WTC11 (cell line): Measurements from ENCODE around the gene NRG2. TPM values are rescaled to one million over a fixed set of nuclear protein-coding genes. Genes with fewer than 3 reads are reported as not detected.

Source experiments
- ATAC-seq: fragments of 200-7000 bp; cut with Tn5 transposase; 2 replicates; pipeline ENCODE4 v1.10.0; 2021; ENCODE audit warnings: mild to moderate bottlenecking, moderate library complexity
- CTCF ChIA-PET: fragments of 300-600 bp; sonication (Branson Sonifier 250); formaldehyde crosslinking; loops from one replicate; lab custom pipeline; 2021; ENCODE audit warnings: antibody characterized with exemption; lab: Charles Lee
- POLR2A ChIA-PET: fragments of 350-600 bp; sonication (Branson Sonifier 250); formaldehyde crosslinking; loops from one replicate; lab custom pipeline; 2021; ENCODE audit warnings: antibody characterized with exemption; lab: Charles Lee
- DNase-seq: peaks from one replicate; pipeline ENCODE4 v3.0.0; 2021; ENCODE audit warnings: low spot score
- H3K27ac Mint-ChIP-seq: 2 replicates; pipeline ENCODE4 v1.8.0; 2021; ENCODE audit warnings: mixed read lengths
- H3K27me3 Mint-ChIP-seq: 2 replicates; pipeline ENCODE4 v1.8.0; 2021; ENCODE audit warnings: low read depth, mild to moderate bottlenecking, moderate library complexity, mixed read lengths
- H3K36me3 Mint-ChIP-seq: 2 replicates; pipeline ENCODE4 v1.8.0; 2021; ENCODE audit warnings: mixed read lengths
- H3K4me1 Mint-ChIP-seq: 2 replicates; pipeline ENCODE4 v1.8.0; 2022; ENCODE audit warnings: mixed read lengths
- H3K4me3 Mint-ChIP-seq: 2 replicates; pipeline ENCODE4 v1.8.0; 2021; ENCODE audit warnings: mild to moderate bottlenecking, moderate library complexity, mixed read lengths
- H3K9me3 Mint-ChIP-seq: 2 replicates; pipeline ENCODE4 v1.8.0; 2021; ENCODE audit warnings: mixed read lengths
- ATF1 ChIP-seq: sonication (generic); formaldehyde crosslinking; IDR thresholded peaks from 2 replicates; pipeline ENCODE4 v1.8.1; 2023; ENCODE audit warnings: mild to moderate bottlenecking, moderate library complexity, missing genetic modification reagents
- ATF3 ChIP-seq: sonication (generic); formaldehyde crosslinking; conservative IDR thresholded peaks from 2 replicates; pipeline ENCODE4 v1.8.1; 2022; ENCODE audit warnings: mild to moderate bottlenecking, missing genetic modification reagents
- ATF6 ChIP-seq: sonication (generic); formaldehyde crosslinking; IDR thresholded peaks from 2 replicates; pipeline ENCODE4 v1.8.1; 2023; ENCODE audit warnings: mild to moderate bottlenecking, missing genetic modification reagents
- CREM ChIP-seq: sonication (generic); formaldehyde crosslinking; IDR thresholded peaks from 2 replicates; pipeline ENCODE4 v1.8.1; 2022; ENCODE audit warnings: mild to moderate bottlenecking, missing genetic modification reagents, moderate library complexity
- ERG ChIP-seq: fragments of 250-450 bp; sonication (Bioruptor Pico); IDR thresholded peaks from 2 replicates; pipeline ENCODE4 v1.8.0; 2021; ENCODE audit warnings: mild to moderate bottlenecking
- GTF2I ChIP-seq: fragments of 250-450 bp; sonication (Bioruptor Pico); conservative IDR thresholded peaks from 2 replicates; pipeline ENCODE4 v1.4.0; 2021; ENCODE audit warnings: mild to moderate bottlenecking
- HMGA2 ChIP-seq: fragments of 250-450 bp; sonication (Bioruptor Pico); IDR thresholded peaks from 2 replicates; pipeline ENCODE4 v1.4.0; 2021; ENCODE audit warnings: mild to moderate bottlenecking, moderate library complexity
- MXD4 ChIP-seq: fragments of 250-450 bp; sonication (Bioruptor Pico); IDR thresholded peaks from 2 replicates; pipeline ENCODE4 v1.8.0; 2021; ENCODE audit warnings: mild to moderate bottlenecking, moderate library complexity, borderline replicate concordance
- NFE2L1 ChIP-seq: sonication (generic); formaldehyde crosslinking; IDR thresholded peaks from 2 replicates; pipeline ENCODE4 v1.8.1; 2023; ENCODE audit warnings: missing genetic modification reagents
- NR2C2 ChIP-seq: sonication (generic); formaldehyde crosslinking; IDR thresholded peaks from 2 replicates; pipeline ENCODE4 v1.8.0; 2022; ENCODE audit warnings: mild to moderate bottlenecking, missing genetic modification reagents
- PRRX2 ChIP-seq: fragments of 250-450 bp; sonication (Bioruptor Pico); IDR thresholded peaks from 2 replicates; pipeline ENCODE4 v1.8.0; 2021; ENCODE audit warnings: mild to moderate bottlenecking
- SMAD4 ChIP-seq: sonication (generic); formaldehyde crosslinking; IDR thresholded peaks from 2 replicates; pipeline ENCODE4 v1.8.0; 2022; ENCODE audit warnings: mild to moderate bottlenecking, missing genetic modification reagents
- TEAD4 ChIP-seq: sonication (generic); formaldehyde crosslinking; IDR thresholded peaks from 2 replicates; pipeline ENCODE4 v1.8.0; 2022; ENCODE audit warnings: mild to moderate bottlenecking, missing genetic modification reagents
- USF2 ChIP-seq: sonication (generic); formaldehyde crosslinking; IDR thresholded peaks from 2 replicates; pipeline ENCODE4 v1.8.1; 2023; ENCODE audit warnings: mild to moderate bottlenecking, missing genetic modification reagents, moderate library complexity
- ZNF138 ChIP-seq: sonication (generic); formaldehyde crosslinking; conservative IDR thresholded peaks from 2 replicates; pipeline ENCODE4 v1.8.1; 2022; ENCODE audit warnings: mild to moderate bottlenecking, moderate library complexity, missing genetic modification reagents
- ZNF263 ChIP-seq: sonication (generic); formaldehyde crosslinking; IDR thresholded peaks from 2 replicates; pipeline ENCODE4 v1.8.1; 2022; ENCODE audit warnings: low read depth, mild to moderate bottlenecking, moderate library complexity, missing genetic modification reagents
- ZNF423 ChIP-seq: fragments of 250-450 bp; sonication (Bioruptor Pico); IDR thresholded peaks from 2 replicates; pipeline ENCODE4 v2.1.2; 2022; ENCODE audit warnings: mild to moderate bottlenecking, moderate library complexity
- ZNF425 ChIP-seq: fragments of 250-450 bp; sonication (Bioruptor Pico); conservative IDR thresholded peaks from 2 replicates; pipeline ENCODE4 v1.9.0; 2021; ENCODE audit warnings: mild to moderate bottlenecking
- ZNF512 ChIP-seq: sonication (generic); formaldehyde crosslinking; IDR thresholded peaks from 2 replicates; pipeline ENCODE4 v1.8.1; 2022; ENCODE audit warnings: missing genetic modification reagents, borderline replicate concordance
- total RNA-seq: library from RNA; stranded (reverse); gene quantifications from 3 replicates; pipeline ENCODE4 v1.2.3, GENCODE V29; 2021

Gene NRG2
- total RNA-seq, 1 experiment from 2014 or later, result 0.44 TPM

GRCh38 chr5:139882961-139883539, 160.0 kb downstream of the NRG2 start:
- CTCF ChIA-PET, result interaction anchor here (0.5 to 5.7 kb wide), 4 partner anchors 10 to 100 kb away, joined by 3 to 61 read pairs (median 10); no protein-coding TSS in a partner anchor
- no peaks in the 10 kb centered on the region for H3K36me3 Mint-ChIP-seq
- peaks cover 10% of the 10 kb centered on the region for H3K4me1 Mint-ChIP-seq
- H3K9me3 Mint-ChIP-seq, result no peaks in the 10 kb centered on the region
- TF ChIP-seq NR2C2 (CRISPR knock-in tag), result no peak
- TF ChIP-seq GTF2I (CRISPR knock-in tag), result no peak
- TF ChIP-seq ATF3 (CRISPR knock-in tag), result no peak
- TF ChIP-seq CREM, result no peak
- TF ChIP-seq USF2 (CRISPR knock-in tag), result no peak
- TF ChIP-seq ZNF263 (CRISPR knock-in tag), result no peak
- no peak for TF ChIP-seq NFE2L1 (CRISPR knock-in tag)
- no peak for TF ChIP-seq MXD4 (CRISPR knock-in tag)
- TF ChIP-seq PRRX2 (CRISPR knock-in tag), result no peak
- TF ChIP-seq ZNF425 (CRISPR knock-in tag), result no peak
- no peak for TF ChIP-seq TEAD4 (CRISPR knock-in tag)
- no peak for TF ChIP-seq ZNF138 (CRISPR knock-in tag)
- no peak for TF ChIP-seq ZNF423 (CRISPR knock-in tag)
- no peak for TF ChIP-seq ERG (CRISPR knock-in tag)
- TF ChIP-seq ATF1 (CRISPR knock-in tag), result no peak
- no peak for TF ChIP-seq ZNF512 (CRISPR knock-in tag)
- TF ChIP-seq SMAD4 (CRISPR knock-in tag), result no peak
- no peak for TF ChIP-seq HMGA2
- TF ChIP-seq ATF6, result no peak
- TF ChIP-seq, all 79 proteins: peak for 0
- H3K27me3 Mint-ChIP-seq, result peaks cover 2% of the 10 kb centered on the region; the same call in 1 of the 2 replicates
- POLR2A ChIA-PET, result no interaction called here
- no peak for ATAC-seq
- H3K4me3 Mint-ChIP-seq, result no peak overlapping the region
- no peak overlapping the region for H3K27ac Mint-ChIP-seq
- no peak for DNase-seq
